NCI-H1092 treated with DMSO at 0.1 percent for 48 hours (cell line): ENCODE data around the gene TCF20.

Source experiments
- DNase-seq: peaks from one replicate; lab custom pipeline; 2025; lab: John Stamatoyannopoulos, UW

TCF20 gene

GRCh38 chr22:42282252-42282942 is 11.9 kb upstream of the TCF20 start:
- no peak for DNase-seq

- DNase-seq, result no peak
Observed at GRCh38 chr22:42281706-42282251, 11.3 kb upstream of the TCF20 start.

GRCh38 chr22:42281284-42281683 is 10.8 kb upstream of the TCF20 start:
- DNase-seq, result no peak

- DNase-seq, result no peak
Observed at GRCh38 chr22:42280836-42281235, 10.4 kb upstream of the TCF20 start.

GRCh38 chr22:42280140-42280539 is 9.7 kb upstream of the TCF20 start:
- DNase-seq, result no peak

- no peak for DNase-seq
Observed at GRCh38 chr22:42279425-42280020, 9.1 kb upstream of the TCF20 start.

GRCh38 chr22:42277988-42278776 is 7.7 kb upstream of the TCF20 start:
- peak; percentile 13 for DNase-seq

- no peak for DNase-seq
Observed at GRCh38 chr22:42277232-42277753, 6.8 kb upstream of the TCF20 start.

- DNase-seq, result no peak
Observed at GRCh38 chr22:42275970-42276369, 5.5 kb upstream of the TCF20 start.

- no peak for DNase-seq
Observed at GRCh38 chr22:42275176-42275575, 4.7 kb upstream of the TCF20 start.

- DNase-seq, result no peak
Observed at GRCh38 chr22:42273855-42274451, 3.5 kb upstream of the TCF20 start.

- DNase-seq, result no peak
Observed at GRCh38 chr22:42272431-42272999, 2.1 kb upstream of the TCF20 start.

GRCh38 chr22:42271906-42272305 is 1.5 kb upstream of the TCF20 start:
- DNase-seq, result no peak

- DNase-seq, result no peak
Observed at GRCh38 chr22:42271191-42271813, 849 bp upstream of the TCF20 start.

GRCh38 chr22:42270176-42270509 is 310 bp downstream of the TCF20 start:
- no peak for DNase-seq

- DNase-seq, result no peak
Observed at GRCh38 chr22:42269432-42270175, 849 bp downstream of the TCF20 start.

- no peak for DNase-seq
Observed at GRCh38 chr22:42268852-42269410, 1.5 kb downstream of the TCF20 start.

GRCh38 chr22:42265321-42265720 is 5.1 kb downstream of the TCF20 start:
- DNase-seq, result no peak

- no peak for DNase-seq
Observed at GRCh38 chr22:42263944-42264343, 6.5 kb downstream of the TCF20 start.

- DNase-seq, result no peak
Observed at GRCh38 chr22:42262964-42263363, 7.5 kb downstream of the TCF20 start.
